ENCODE data around the gene GARIN1A.

Gene GARIN1A

GRCh38 chr7:128699895-128700294 lies 27.8 kb downstream of the GARIN1A start:
- no peak for TF ChIP-seq CTCF (conservative IDR thresholded peaks at IDR 0.05; ENCODE audit: low read depth, low read length)
- DNase-seq (ENCODE audit: low read depth), result no peak
- H3K4me3 ChIP-seq (ENCODE audit: low read depth, low read length), result no peak overlapping the region

DNA sequence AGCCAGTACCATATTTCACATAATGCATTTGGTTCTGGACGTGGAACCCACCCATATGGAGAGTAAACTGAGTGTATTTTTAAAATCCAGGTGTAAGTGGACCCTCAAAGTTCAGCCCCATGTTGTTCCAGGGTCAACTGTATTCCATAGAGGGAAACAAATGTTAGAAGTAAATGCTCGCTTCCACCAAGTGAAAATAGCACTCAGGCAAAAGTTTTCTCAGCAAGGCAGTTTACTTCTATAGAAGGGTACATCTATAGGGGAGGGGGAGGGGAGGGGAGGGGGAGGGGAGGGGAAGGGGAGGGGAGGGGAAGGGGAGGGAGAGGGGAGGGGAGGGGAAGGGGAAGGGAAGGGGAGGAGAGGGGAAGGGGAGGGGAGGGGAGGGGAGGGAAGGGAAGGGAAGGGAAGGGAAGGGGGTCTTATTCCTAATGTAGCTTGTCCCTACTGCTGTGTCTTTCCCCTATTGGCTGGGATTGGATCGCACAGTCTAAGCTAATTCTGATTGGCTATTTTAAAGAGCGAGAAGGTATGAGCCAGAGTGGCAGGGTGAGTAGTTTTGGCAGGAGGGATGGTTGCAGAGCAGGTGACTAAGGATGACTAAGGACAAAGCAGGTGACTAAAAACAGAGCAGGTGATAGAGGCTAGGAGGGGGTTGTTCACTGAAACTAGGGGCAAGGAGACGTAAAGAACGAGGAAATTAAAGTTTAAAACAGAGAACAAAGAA lies 29.1 kb downstream of the GARIN1A start:
- no peak for TF ChIP-seq CTCF (conservative IDR thresholded peaks at IDR 0.05; ENCODE audit: low read depth, low read length)
- H3K4me3 ChIP-seq (ENCODE audit: low read depth, low read length), result no peak overlapping the region
- no peak for DNase-seq (ENCODE audit: low read depth)

GRCh38 chr7:128703609-128704241 lies 31.6 kb downstream of the GARIN1A start:
- no peak for TF ChIP-seq CTCF (conservative IDR thresholded peaks at IDR 0.05; ENCODE audit: low read depth, low read length)
- no peak overlapping the region for H3K4me3 ChIP-seq (ENCODE audit: low read depth, low read length)
- peak; percentile 11 for DNase-seq (ENCODE audit: low read depth)

DNA sequence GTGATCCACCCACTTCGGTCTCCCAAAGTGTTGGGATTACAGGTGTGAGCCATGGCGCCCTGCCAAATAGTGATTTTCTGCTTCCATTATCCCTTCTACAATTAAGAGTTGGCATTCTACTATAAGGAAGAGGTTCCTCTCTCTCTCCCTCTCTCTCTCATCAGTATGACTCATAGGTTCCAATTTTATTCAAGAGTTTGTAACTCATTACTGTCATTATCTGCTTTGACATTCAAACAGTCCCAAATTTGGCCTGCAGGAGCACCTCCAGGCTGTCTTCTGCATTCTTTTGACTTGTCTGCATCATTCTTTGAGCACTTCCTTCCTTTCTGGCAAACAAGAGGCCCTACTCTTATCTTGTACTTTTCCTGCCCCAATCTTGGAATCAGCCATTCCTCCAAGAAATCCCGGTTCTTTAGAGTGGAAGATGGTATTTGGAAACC lies 33.8 kb downstream of the GARIN1A start:
- no peak for TF ChIP-seq CTCF (conservative IDR thresholded peaks at IDR 0.05; ENCODE audit: low read depth, low read length)

DNA sequence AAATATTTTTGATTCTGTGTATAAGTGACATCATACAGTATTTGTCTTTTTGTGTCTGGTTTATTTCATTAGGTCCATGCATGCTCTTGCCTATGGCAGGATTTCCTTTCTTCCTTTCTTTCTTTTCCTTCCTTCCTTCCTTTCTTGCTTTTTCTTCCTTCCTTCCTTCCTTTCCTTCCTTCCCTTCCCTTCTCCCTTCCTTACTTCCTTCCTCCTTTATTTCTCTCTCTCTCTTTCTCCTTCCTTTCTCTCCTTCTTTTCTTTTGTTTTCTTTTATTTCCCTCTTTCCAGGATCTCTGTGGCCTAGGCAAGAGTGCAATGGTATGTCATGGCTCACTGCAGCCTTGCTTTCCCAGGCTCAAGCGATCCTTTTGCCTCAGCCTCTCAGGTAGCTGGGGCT lies 35.7 kb downstream of the GARIN1A start:
- no peak for DNase-seq (ENCODE audit: low read depth)
- TF ChIP-seq CTCF (conservative IDR thresholded peaks at IDR 0.05; ENCODE audit: low read depth, low read length), result no peak
- H3K4me3 ChIP-seq (ENCODE audit: low read depth, low read length), result no peak overlapping the region

More for the DNA sequence above, 33.8 kb downstream of the GARIN1A start:
- no peak overlapping the region for H3K4me3 ChIP-seq (ENCODE audit: low read depth, low read length)
- no peak for DNase-seq (ENCODE audit: low read depth)

DNA sequence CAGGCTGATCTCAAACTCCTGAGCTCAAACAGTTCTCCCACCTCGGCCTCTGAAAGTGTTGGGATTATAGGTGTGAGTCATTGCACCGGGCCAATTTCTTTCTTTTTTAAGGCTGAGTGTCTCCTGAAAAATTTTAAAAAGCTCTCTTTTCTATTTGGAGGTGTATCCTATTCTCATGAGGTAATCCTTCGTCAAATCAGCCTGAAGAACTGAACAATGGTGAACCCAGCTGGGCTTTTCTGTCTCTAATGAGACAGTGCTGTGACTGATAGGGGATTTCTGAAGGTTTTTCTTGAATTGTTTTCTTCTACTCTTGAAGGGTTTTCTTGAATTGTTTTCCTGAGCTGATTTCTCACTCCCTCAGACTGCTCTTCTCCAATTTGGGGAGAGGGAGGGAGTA lies 36.1 kb downstream of the GARIN1A start:
- no peak for TF ChIP-seq CTCF (conservative IDR thresholded peaks at IDR 0.05; ENCODE audit: low read depth, low read length)

DNA sequence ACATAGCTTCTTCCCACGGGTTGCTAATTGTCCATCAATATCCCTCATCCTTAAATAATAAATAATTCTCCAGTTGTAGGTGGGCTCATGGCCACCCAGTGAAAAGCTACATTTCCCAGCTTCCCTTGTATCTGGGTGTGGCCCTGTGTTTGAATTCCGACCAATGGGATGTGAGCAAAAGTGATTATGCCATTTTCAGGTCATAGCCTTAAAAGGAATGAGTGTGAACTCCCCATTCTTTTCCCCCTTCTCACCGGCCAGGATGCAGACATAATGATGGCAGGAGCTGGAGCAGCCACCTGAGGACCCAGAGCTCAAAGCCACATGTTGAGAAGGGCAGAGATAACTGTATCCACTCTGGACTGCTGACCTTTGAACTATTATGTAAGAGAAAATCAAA lies 36.7 kb downstream of the GARIN1A start:
- no peak overlapping the region for H3K4me3 ChIP-seq (ENCODE audit: low read depth, low read length)
- no peak for DNase-seq (ENCODE audit: low read depth)
- TF ChIP-seq CTCF (conservative IDR thresholded peaks at IDR 0.05; ENCODE audit: low read depth, low read length), result no peak

More for the DNA sequence above, 36.1 kb downstream of the GARIN1A start:
- no peak for DNase-seq (ENCODE audit: low read depth)
- no peak overlapping the region for H3K4me3 ChIP-seq (ENCODE audit: low read depth, low read length)

Measured in choroid plexus epithelial cell (primary cell).